HEK293 (cell line): ENCODE measurements around the gene GOLIM4.
A peak's percentile ranks its signal among the peaks of the same experiment; 100 is the strongest.

Source experiments
- CTCF ChIA-PET: fragments of 350-600 bp; formaldehyde crosslinking; extraction: SDS; loops from one replicate; lab custom pipeline; 2021; ENCODE audit warnings: antibody characterized with exemption; lab: Yijun Ruan, JAX
- POLR2A ChIA-PET: fragments of 300-600 bp; formaldehyde crosslinking; extraction: SDS; loops from one replicate; lab custom pipeline; 2020; ENCODE audit warnings: antibody characterized with exemption, inconsistent platforms; lab: Yijun Ruan, JAX
- H3K27ac ChIP-seq: fragments of 200-500 bp; sonication (Bioruptor generic); 2 replicates; pipeline ENCODE4 v1.5.1; 2014; ENCODE audit warnings: low read depth, low read length, control low read depth, inconsistent platforms; ENCODE audit errors: extremely low read depth
- H3K36me3 ChIP-seq, 2 experiments: fragments of 200-500 bp in 1 of 2; sonication (Bioruptor generic) in 1 of 2; 1 replicate in 1 of 2; 2 replicates in 1 of 2; pipeline ENCODE4 v1.5.1; 2014 to 2017; ENCODE audit warnings: inconsistent platforms in 2 of 2, low read length in 2 of 2; ENCODE audit not compliant: control insufficient read depth in 2 of 2, insufficient read depth in 1 of 2
- H3K4me1 ChIP-seq: fragments of 200-500 bp; sonication (Bioruptor generic); 2 replicates; pipeline ENCODE4 v1.5.1; 2014; ENCODE audit warnings: mild to moderate bottlenecking, low read length, inconsistent platforms; ENCODE audit not compliant: control insufficient read depth, insufficient read depth
- H3K4me3 ChIP-seq: 2 replicates; pipeline ENCODE4 v1.5.1; 2011; ENCODE audit warnings: low read depth, mild to moderate bottlenecking, control low read depth, low read length, moderate library complexity
- H3K9me3 ChIP-seq: fragments of 200-500 bp; sonication (Bioruptor generic); 2 replicates; pipeline ENCODE4 v1.5.1; 2014; ENCODE audit warnings: low read depth, low read length, inconsistent platforms; ENCODE audit not compliant: control insufficient read depth, insufficient read depth
- GLI4 ChIP-seq: fragments of 450-650 bp; formaldehyde crosslinking; IDR thresholded peaks from 2 replicates; pipeline ENCODE4 v1.5.1; 2016; ENCODE audit warnings: missing biosample characterization, missing genetic modification characterization
- OVOL3 ChIP-seq: fragments of 450-650 bp; formaldehyde crosslinking; IDR thresholded peaks from 2 replicates; pipeline ENCODE4 v1.5.1; 2016; ENCODE audit warnings: missing biosample characterization, missing genetic modification characterization
- SP7 ChIP-seq: fragments of 450-650 bp; formaldehyde crosslinking; IDR thresholded peaks from 2 replicates; pipeline ENCODE4 v1.5.1; 2016; ENCODE audit warnings: missing biosample characterization, missing genetic modification characterization
- ZBTB20 ChIP-seq: fragments of 450-650 bp; formaldehyde crosslinking; IDR thresholded peaks from 2 replicates; pipeline ENCODE4 v1.5.1; 2016; ENCODE audit warnings: missing biosample characterization, missing genetic modification characterization
- ZEB2 ChIP-seq: fragments of 450-650 bp; formaldehyde crosslinking; IDR thresholded peaks from 2 replicates; pipeline ENCODE4 v1.5.1; 2016; ENCODE audit warnings: missing biosample characterization, missing genetic modification characterization
- ZNF121 ChIP-seq: fragments of 450-650 bp; formaldehyde crosslinking; IDR thresholded peaks from 2 replicates; pipeline ENCODE4 v1.5.1; 2016; ENCODE audit warnings: missing biosample characterization, missing genetic modification characterization
- ZNF138 ChIP-seq: fragments of 450-650 bp; formaldehyde crosslinking; IDR thresholded peaks from 2 replicates; pipeline ENCODE4 v1.5.1; 2016; ENCODE audit warnings: missing biosample characterization, missing genetic modification characterization, borderline replicate concordance
- ZNF366 ChIP-seq: fragments of 450-650 bp; formaldehyde crosslinking; conservative IDR thresholded peaks from 2 replicates; pipeline ENCODE4 v1.5.1; 2016; ENCODE audit warnings: missing biosample characterization, missing genetic modification characterization
- ZNF37A ChIP-seq: fragments of 450-650 bp; IDR thresholded peaks from 2 replicates; pipeline ENCODE4 v1.5.1; 2018; ENCODE audit warnings: missing biosample characterization, missing genetic modification characterization
- ZNF558 ChIP-seq: fragments of 450-650 bp; formaldehyde crosslinking; IDR thresholded peaks from 2 replicates; pipeline ENCODE4 v1.5.1; 2016; ENCODE audit warnings: missing biosample characterization, missing genetic modification characterization
- ZNF629 ChIP-seq: fragments of 450-650 bp; formaldehyde crosslinking; IDR thresholded peaks from 2 replicates; pipeline ENCODE4 v1.5.1; 2017; ENCODE audit warnings: missing biosample characterization, missing genetic modification characterization
- ZNF660 ChIP-seq: fragments of 450-650 bp; IDR thresholded peaks from 2 replicates; pipeline ENCODE4 v1.5.1; 2018; ENCODE audit warnings: missing biosample characterization, mild to moderate bottlenecking, missing genetic modification characterization
- ZNF670 ChIP-seq: fragments of 450-650 bp; formaldehyde crosslinking; IDR thresholded peaks from 2 replicates; pipeline ENCODE4 v1.5.1; 2016; ENCODE audit warnings: missing biosample characterization, missing genetic modification characterization, low read depth
- ZNF677 ChIP-seq: fragments of 450-650 bp; IDR thresholded peaks from 2 replicates; pipeline ENCODE4 v1.5.0; 2018; ENCODE audit warnings: missing biosample characterization, mild to moderate bottlenecking, missing genetic modification characterization, moderate library complexity
- ZNF701 ChIP-seq: fragments of 450-650 bp; formaldehyde crosslinking; IDR thresholded peaks from 2 replicates; pipeline ENCODE4 v1.5.1; 2016; ENCODE audit warnings: missing biosample characterization, missing genetic modification characterization
- ZNF776 ChIP-seq: fragments of 450-650 bp; formaldehyde crosslinking; IDR thresholded peaks from 2 replicates; pipeline ENCODE4 v1.5.0; 2017; ENCODE audit warnings: missing biosample characterization, missing genetic modification characterization, borderline replicate concordance
- ZNF777 ChIP-seq: fragments of 450-650 bp; formaldehyde crosslinking; IDR thresholded peaks from 2 replicates; pipeline ENCODE4 v1.5.1; 2017; ENCODE audit warnings: missing biosample characterization, missing genetic modification characterization, borderline replicate concordance
- ZNF837 ChIP-seq: fragments of 450-650 bp; formaldehyde crosslinking; IDR thresholded peaks from 2 replicates; pipeline ENCODE4 v1.5.1; 2016; ENCODE audit warnings: missing biosample characterization, missing genetic modification characterization
- TF ChIP-seq, protein P1 (sequence below): fragments of 450-650 bp; formaldehyde crosslinking; IDR thresholded peaks from 2 replicates; pipeline ENCODE4 v1.5.1; 2017; ENCODE audit warnings: missing biosample characterization, missing genetic modification characterization
- TF ChIP-seq, protein P2 (sequence below): fragments of 450-650 bp; formaldehyde crosslinking; IDR thresholded peaks from 2 replicates; pipeline ENCODE4 v1.5.1; 2016; ENCODE audit warnings: missing biosample characterization, missing genetic modification characterization, low read depth
- TF ChIP-seq, protein P3 (sequence below): fragments of 450-650 bp; IDR thresholded peaks from 2 replicates; pipeline ENCODE4 v1.5.1; 2018; ENCODE audit warnings: missing biosample characterization, mild to moderate bottlenecking, missing genetic modification characterization
- TF ChIP-seq, protein P4 (sequence below): sonication (generic); formaldehyde crosslinking; IDR thresholded peaks from 2 replicates; pipeline ENCODE4 v1.8.1; 2022; ENCODE audit warnings: mild to moderate bottlenecking, moderate library complexity, missing genetic modification reagents
- TF ChIP-seq, protein P5 (sequence below): fragments of 450-650 bp; formaldehyde crosslinking; IDR thresholded peaks from 2 replicates; pipeline ENCODE4 v1.5.1; 2016; ENCODE audit warnings: missing biosample characterization, missing genetic modification characterization, borderline replicate concordance
- TF ChIP-seq, protein P6 (sequence below): fragments of 450-650 bp; formaldehyde crosslinking; conservative IDR thresholded peaks from 2 replicates; pipeline ENCODE4 v1.5.1; 2016; ENCODE audit warnings: low read depth, missing biosample characterization, missing genetic modification characterization
- TF ChIP-seq, protein P7 (sequence below): fragments of 450-650 bp; formaldehyde crosslinking; IDR thresholded peaks from 2 replicates; pipeline ENCODE4 v1.5.1; 2016; ENCODE audit warnings: missing biosample characterization, missing genetic modification characterization

GOLIM4 gene

DNA sequence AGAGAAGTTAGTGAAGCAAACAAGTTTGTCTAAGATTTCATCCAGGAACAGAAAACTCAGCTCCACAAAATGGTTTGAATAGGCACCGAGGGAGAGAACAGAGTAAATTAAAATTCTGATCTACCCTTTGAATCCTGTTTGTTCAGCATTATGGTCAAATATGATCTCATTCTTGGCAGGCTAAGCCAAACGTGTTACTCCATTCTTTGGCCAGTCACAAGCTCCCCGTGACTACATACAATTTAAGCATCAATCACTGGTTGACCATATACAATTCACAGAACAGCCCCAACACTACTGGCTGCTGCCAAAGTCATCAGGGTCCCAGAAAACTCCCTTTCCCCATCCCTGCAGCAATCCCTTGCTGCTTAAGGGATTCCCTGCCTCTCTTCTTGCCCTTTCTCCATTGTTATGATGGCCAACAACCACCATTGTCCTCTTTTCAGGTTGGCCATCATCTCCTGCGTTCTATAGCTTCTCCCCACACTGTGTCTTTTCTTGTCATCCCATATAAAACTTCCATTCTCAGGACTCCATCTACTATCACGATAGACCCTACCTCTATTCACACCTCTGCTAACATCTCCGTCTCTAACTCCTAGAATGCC lies 46.3 kb downstream of the GOLIM4 start:
- H3K36me3 ChIP-seq: no peaks in the 10 kb centered on the region
- ChIA-PET POLR2A (no interaction called here), CTCF (interaction anchor here (0.7 to 1.3 kb wide), 4 partner anchors 9 to 1236 kb away, joined by 3 to 9 read pairs (median 4); no protein-coding TSS in a partner anchor)
- TF ChIP-seq ZNF121 (tag by site-specific recombination): no peak
- no peak for TF ChIP-seq ZNF837
- no peak for TF ChIP-seq OVOL3 (tag by site-specific recombination)
- TF ChIP-seq, protein P1, sequence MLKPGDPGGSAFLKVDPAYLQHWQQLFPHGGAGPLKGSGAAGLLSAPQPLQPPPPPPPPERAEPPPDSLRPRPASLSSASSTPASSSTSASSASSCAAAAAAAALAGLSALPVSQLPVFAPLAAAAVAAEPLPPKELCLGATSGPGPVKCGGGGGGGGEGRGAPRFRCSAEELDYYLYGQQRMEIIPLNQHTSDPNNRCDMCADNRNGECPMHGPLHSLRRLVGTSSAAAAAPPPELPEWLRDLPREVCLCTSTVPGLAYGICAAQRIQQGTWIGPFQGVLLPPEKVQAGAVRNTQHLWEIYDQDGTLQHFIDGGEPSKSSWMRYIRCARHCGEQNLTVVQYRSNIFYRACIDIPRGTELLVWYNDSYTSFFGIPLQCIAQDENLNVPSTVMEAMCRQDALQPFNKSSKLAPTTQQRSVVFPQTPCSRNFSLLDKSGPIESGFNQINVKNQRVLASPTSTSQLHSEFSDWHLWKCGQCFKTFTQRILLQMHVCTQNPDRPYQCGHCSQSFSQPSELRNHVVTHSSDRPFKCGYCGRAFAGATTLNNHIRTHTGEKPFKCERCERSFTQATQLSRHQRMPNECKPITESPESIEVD (tag by site-specific recombination): peak; percentile 56
- TF ChIP-seq, protein P2, sequence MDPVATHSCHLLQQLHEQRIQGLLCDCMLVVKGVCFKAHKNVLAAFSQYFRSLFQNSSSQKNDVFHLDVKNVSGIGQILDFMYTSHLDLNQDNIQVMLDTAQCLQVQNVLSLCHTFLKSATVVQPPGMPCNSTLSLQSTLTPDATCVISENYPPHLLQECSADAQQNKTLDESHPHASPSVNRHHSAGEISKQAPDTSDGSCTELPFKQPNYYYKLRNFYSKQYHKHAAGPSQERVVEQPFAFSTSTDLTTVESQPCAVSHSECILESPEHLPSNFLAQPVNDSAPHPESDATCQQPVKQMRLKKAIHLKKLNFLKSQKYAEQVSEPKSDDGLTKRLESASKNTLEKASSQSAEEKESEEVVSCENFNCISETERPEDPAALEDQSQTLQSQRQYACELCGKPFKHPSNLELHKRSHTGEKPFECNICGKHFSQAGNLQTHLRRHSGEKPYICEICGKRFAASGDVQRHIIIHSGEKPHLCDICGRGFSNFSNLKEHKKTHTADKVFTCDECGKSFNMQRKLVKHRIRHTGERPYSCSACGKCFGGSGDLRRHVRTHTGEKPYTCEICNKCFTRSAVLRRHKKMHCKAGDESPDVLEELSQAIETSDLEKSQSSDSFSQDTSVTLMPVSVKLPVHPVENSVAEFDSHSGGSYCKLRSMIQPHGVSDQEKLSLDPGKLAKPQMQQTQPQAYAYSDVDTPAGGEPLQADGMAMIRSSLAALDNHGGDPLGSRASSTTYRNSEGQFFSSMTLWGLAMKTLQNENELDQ (tag by site-specific recombination): no peak
- no peak for TF ChIP-seq ZNF677
- TF ChIP-seq ZNF670 (tag by site-specific recombination): no peak
- no peak for TF ChIP-seq ZNF37A (tag by site-specific recombination)
- no peak for TF ChIP-seq ZNF558 (tag by site-specific recombination)
- TF ChIP-seq, protein P3, sequence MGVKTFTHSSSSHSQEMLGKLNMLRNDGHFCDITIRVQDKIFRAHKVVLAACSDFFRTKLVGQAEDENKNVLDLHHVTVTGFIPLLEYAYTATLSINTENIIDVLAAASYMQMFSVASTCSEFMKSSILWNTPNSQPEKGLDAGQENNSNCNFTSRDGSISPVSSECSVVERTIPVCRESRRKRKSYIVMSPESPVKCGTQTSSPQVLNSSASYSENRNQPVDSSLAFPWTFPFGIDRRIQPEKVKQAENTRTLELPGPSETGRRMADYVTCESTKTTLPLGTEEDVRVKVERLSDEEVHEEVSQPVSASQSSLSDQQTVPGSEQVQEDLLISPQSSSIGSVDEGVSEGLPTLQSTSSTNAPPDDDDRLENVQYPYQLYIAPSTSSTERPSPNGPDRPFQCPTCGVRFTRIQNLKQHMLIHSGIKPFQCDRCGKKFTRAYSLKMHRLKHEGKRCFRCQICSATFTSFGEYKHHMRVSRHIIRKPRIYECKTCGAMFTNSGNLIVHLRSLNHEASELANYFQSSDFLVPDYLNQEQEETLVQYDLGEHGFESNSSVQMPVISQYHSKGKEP (tag by site-specific recombination): no peak
- TF ChIP-seq ZNF701: no peak
- TF ChIP-seq GLI4 (tag by site-specific recombination): no peak
- no peak for TF ChIP-seq ZNF366
- TF ChIP-seq ZNF629 (tag by site-specific recombination): peak; percentile 70
- peak; percentile 40; the same call in 1 of the 2 replicates for TF ChIP-seq ZNF660 (tag by site-specific recombination)
- TF ChIP-seq ZEB2: peak; percentile 57; the same call in 1 of the 2 replicates
- TF ChIP-seq, protein P4, sequence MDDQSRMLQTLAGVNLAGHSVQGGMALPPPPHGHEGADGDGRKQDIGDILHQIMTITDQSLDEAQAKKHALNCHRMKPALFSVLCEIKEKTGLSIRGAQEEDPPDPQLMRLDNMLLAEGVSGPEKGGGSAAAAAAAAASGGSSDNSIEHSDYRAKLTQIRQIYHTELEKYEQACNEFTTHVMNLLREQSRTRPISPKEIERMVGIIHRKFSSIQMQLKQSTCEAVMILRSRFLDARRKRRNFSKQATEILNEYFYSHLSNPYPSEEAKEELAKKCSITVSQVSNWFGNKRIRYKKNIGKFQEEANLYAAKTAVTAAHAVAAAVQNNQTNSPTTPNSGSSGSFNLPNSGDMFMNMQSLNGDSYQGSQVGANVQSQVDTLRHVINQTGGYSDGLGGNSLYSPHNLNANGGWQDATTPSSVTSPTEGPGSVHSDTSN: no peak
- TF ChIP-seq ZBTB20 (tag by site-specific recombination): no peak
- TF ChIP-seq, protein P5, sequence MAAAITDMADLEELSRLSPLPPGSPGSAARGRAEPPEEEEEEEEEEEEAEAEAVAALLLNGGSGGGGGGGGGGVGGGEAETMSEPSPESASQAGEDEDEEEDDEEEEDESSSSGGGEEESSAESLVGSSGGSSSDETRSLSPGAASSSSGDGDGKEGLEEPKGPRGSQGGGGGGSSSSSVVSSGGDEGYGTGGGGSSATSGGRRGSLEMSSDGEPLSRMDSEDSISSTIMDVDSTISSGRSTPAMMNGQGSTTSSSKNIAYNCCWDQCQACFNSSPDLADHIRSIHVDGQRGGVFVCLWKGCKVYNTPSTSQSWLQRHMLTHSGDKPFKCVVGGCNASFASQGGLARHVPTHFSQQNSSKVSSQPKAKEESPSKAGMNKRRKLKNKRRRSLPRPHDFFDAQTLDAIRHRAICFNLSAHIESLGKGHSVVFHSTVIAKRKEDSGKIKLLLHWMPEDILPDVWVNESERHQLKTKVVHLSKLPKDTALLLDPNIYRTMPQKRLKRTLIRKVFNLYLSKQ (tag by site-specific recombination): no peak
- TF ChIP-seq, protein P6, sequence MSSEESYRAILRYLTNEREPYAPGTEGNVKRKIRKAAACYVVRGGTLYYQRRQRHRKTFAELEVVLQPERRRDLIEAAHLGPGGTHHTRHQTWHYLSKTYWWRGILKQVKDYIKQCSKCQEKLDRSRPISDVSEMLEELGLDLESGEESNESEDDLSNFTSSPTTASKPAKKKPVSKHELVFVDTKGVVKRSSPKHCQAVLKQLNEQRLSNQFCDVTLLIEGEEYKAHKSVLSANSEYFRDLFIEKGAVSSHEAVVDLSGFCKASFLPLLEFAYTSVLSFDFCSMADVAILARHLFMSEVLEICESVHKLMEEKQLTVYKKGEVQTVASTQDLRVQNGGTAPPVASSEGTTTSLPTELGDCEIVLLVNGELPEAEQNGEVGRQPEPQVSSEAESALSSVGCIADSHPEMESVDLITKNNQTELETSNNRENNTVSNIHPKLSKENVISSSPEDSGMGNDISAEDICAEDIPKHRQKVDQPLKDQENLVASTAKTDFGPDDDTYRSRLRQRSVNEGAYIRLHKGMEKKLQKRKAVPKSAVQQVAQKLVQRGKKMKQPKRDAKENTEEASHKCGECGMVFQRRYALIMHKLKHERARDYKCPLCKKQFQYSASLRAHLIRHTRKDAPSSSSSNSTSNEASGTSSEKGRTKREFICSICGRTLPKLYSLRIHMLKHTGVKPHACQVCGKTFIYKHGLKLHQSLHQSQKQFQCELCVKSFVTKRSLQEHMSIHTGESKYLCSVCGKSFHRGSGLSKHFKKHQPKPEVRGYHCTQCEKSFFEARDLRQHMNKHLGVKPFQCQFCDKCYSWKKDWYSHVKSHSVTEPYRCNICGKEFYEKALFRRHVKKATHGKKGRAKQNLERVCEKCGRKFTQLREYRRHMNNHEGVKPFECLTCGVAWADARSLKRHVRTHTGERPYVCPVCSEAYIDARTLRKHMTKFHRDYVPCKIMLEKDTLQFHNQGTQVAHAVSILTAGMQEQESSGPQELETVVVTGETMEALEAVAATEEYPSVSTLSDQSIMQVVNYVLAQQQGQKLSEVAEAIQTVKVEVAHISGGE (tag by site-specific recombination): no peak
- no peak for TF ChIP-seq ZNF776 (tag by site-specific recombination)
- TF ChIP-seq ZNF777 (tag by site-specific recombination): no peak
- TF ChIP-seq, protein P7, sequence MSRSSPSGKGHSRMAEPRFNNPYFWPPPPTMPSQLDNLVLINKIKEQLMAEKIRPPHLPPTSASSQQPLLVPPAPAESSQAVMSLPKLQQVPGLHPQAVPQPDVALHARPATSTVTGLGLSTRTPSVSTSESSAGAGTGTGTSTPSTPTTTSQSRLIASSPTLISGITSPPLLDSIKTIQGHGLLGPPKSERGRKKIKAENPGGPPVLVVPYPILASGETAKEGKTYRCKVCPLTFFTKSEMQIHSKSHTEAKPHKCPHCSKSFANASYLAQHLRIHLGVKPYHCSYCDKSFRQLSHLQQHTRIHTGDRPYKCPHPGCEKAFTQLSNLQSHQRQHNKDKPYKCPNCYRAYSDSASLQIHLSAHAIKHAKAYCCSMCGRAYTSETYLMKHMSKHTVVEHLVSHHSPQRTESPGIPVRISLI (tag by site-specific recombination): no peak
- TF ChIP-seq ZNF138 (tag by site-specific recombination): no peak
- TF ChIP-seq SP7 (tag by site-specific recombination): no peak

More for the DNA sequence above, 46.3 kb downstream of the GOLIM4 start:
- Histone ChIP-seq H3K4me3 (no peak overlapping the region), H3K4me1 (0 out of 2 replicates have a peak, but pooled peaks cover 6% of the 10 kb centered on the region), H3K27ac (no peak overlapping the region), H3K9me3 (no peaks in the 10 kb centered on the region)
